ENCODE measurements around the gene GRAMD1A. TPM values are rescaled to one million over a fixed set of nuclear protein-coding genes. Genes with fewer than 3 reads are reported as not detected.

The GRAMD1A gene
- polyA plus RNA-seq, 6 donors from 2014 or later = 10.4 to 29.3 (median 12.3) TPM

DNA sequence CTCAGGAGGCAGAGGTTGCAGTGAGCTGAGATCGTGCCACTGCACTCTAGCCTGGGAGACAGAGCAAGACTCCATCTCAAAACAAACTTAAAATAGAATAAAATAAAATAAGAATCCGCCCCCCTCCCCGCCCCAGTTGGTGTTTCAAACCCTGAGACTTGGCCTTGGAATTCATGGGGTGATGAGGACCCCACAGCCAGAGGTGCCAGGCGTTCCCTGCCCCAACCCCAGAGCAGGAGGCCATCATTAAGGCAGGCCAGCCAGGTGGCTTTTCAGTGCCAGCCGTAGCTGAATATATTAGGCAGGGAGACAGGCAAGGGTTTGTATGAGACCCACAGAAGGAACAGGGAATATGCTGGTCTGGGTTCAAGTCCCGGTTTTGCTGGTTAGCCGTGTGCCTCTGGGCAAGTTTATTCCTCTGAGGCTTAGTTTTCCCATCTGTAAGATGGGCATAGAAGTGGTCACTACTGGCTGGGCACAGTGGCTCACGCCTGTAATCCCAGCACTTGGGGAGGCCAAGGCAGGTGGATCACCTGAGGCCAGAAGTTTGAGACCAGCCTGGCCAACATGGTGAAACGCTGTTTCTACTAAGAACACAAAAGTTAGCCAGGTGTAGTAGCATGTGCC is 53.7 kb downstream of the GRAMD1A start:
- ATAC-seq (ENCODE audit: low read depth in 2 of 2) (no peak), DNase-seq (no peak)
- Mint-ChIP-seq H3K27me3 (peaks cover 0 to 13% (median 0%) of the 10 kb centered on the region in 3 donors), H3K27ac (no peak overlapping the region), H3K4me3 (no peak overlapping the region), H3K4me1 (peaks cover 5 to 7% (median 5%) of the 10 kb centered on the region in 3 donors), H3K9me3 (no peaks in the 10 kb centered on the region), H3K36me3 (no peaks in the 10 kb centered on the region)

DNA sequence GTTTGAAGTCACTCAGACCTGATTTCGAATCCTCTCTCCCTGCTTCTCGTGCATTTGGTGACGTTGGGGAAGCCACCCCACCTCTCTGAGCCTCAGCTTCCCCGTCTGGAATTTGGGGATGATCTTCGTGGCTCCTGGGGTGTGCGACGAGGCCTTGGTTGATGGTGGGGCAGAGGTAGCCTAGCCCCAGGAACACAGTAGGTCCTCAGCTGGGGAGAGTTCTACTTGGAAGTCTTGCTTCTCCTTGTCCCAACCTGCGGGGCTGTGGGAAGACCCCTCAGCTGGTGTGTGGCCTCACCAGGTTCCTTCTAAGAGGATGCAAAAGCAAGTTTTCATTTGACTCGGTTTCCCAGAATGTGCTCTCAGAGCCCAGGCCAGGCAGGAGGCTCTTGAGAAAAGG is 54.5 kb downstream of the GRAMD1A start:
- H3K4me3 Mint-ChIP-seq = no peak overlapping the region
- ATAC-seq (ENCODE audit: low read depth in 2 of 2) = no peak
- no peaks in the 10 kb centered on the region for H3K36me3 Mint-ChIP-seq
- H3K27me3 Mint-ChIP-seq = peaks cover 0 to 11% (median 0%) of the 10 kb centered on the region in 3 donors
- no peak overlapping the region for H3K27ac Mint-ChIP-seq
- DNase-seq = no peak
- H3K4me1 Mint-ChIP-seq = peaks cover 5 to 7% (median 5%) of the 10 kb centered on the region in 3 donors
- H3K9me3 Mint-ChIP-seq = no peaks in the 10 kb centered on the region

DNA sequence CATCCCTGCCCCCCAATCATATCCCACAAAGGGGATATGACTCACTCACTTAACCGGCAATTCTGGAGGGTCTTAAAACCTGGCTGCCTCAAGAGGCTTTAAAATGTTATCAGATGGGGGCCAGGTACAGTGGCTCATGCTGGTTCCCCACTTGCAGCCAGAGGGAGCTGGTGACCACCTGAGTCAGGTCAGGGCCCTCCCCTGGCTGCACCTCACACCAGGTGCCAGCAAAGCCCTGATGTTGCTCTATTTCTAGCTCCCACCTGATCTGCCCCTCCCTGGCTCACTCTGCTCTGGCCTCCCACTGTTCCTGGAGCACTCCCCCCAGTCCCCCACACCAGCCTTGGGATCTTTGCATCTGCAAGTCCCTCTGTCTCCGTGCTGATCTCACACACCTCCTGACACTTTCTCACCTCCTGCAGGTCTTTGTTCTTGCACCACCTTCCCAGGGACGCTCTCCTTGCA is 55.6 kb downstream of the GRAMD1A start:
- H3K27ac Mint-ChIP-seq = peak overlapping the region in 1 of 6 donors; percentile 52
- no peak for DNase-seq
- H3K4me3 Mint-ChIP-seq = no peak overlapping the region
- H3K36me3 Mint-ChIP-seq = no peaks in the 10 kb centered on the region
- H3K27me3 Mint-ChIP-seq = peaks cover 0 to 18% (median 0%) of the 10 kb centered on the region in 3 donors
- peak; percentile 80 to 87 for ATAC-seq (ENCODE audit: low read depth in 2 of 2)
- no peaks in the 10 kb centered on the region for H3K9me3 Mint-ChIP-seq
- peaks cover 5 to 7% (median 5%) of the 10 kb centered on the region in 3 donors for H3K4me1 Mint-ChIP-seq

DNA sequence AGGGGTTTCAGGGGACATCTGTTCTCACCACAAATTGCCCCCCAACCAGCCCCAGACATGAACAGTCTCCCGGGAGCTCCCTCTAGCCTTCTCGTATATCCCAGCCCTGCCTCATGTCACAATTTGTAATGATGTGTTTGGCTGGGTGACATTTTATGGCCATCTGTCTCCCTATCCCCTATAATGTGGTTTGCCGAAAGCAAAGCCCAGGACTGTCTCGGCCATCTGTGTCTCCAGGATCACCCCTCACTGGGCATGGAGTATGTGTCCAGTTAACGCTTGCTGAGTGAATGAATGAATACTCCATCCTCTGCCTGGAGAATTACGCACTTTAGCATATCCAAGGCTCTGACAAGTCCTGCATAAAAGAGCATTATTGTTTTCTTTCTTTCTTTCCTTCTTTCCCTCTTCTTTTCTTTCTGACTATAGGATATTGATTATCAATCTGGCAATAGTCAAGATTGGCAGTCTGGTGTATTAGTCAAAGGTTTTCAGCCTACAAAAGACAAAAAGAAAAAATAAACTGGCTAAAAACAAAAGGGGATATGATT is 56.5 kb downstream of the GRAMD1A start:
- peaks cover 5 to 7% (median 5%) of the 10 kb centered on the region in 3 donors for H3K4me1 Mint-ChIP-seq
- H3K36me3 Mint-ChIP-seq = no peaks in the 10 kb centered on the region
- H3K27me3 Mint-ChIP-seq = peaks cover 0 to 18% (median 0%) of the 10 kb centered on the region in 3 donors
- DNase-seq = no peak
- H3K9me3 Mint-ChIP-seq = no peaks in the 10 kb centered on the region
- no peak overlapping the region for H3K4me3 Mint-ChIP-seq
- ATAC-seq (ENCODE audit: low read depth in 2 of 2) = no peak
- H3K27ac Mint-ChIP-seq = no peak overlapping the region

DNA sequence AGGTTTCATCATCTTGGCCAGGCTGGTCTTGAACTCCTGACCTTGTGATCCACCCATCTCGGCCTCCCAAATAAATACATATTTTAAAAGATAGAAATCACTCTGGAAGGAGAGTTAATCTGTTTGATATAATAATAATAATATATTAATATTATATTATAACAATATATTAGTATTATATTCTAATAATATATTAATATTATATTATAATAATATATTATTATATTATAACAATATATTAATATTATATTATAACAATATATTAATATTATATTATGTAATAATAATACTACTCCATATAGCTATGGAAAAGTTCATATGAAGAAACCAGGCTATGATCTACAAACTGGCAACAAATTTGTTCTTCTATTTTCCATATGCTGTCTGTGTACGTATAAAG is 58.2 kb downstream of the GRAMD1A start:
- Mint-ChIP-seq H3K27me3 (peaks cover 0 to 18% (median 0%) of the 10 kb centered on the region in 3 donors), H3K27ac (no peak overlapping the region), H3K9me3 (no peaks in the 10 kb centered on the region), H3K4me1 (peaks cover 5 to 12% (median 5%) of the 10 kb centered on the region in 3 donors), H3K4me3 (no peak overlapping the region), H3K36me3 (no peaks in the 10 kb centered on the region)
- DNase-seq = no peak
- ATAC-seq (ENCODE audit: low read depth in 2 of 2) = no peak

DNA sequence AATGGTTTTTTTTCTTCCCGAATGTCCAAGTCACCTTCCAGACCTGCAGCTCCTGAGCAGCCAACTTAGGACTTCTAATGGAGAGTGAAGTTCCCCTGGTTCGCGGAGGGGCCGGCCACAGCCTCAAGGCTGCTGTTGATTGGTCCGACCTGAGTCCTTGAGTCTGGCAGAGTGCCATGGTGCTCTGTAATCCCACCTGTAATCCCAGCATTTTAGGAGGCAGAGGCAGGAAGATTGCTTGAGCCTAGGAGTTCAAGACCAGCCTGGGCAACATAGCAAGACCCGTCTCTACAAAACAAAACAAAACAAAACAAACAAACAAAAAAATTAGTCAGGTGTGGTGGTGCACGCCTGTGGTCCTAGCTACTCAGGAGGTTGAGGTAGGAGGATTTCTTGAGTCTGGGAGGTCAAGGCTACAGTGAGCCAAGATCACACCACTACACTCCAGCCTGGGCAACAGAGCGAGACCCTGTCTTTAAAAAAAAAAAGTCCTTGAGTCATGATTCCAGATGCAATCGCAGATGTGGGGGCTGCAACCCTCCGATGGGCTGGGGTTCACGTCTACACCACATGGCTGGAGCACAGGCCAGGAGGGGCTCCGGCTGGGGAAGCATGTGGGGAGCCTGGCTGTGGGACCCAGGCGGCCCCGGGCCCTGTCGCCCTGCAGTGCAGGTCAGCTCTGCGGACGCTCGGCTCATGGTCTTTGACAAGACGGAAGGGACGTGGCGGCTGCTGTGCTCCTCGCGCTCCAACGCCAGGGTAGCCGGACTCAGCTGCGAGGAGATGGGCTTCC is 59.1 kb downstream of the GRAMD1A start:
- ATAC-seq (ENCODE audit: low read depth in 2 of 2) (no peak), DNase-seq (no peak)
- Mint-ChIP-seq H3K4me3 (no peak overlapping the region), H3K27me3 (peaks cover 0 to 14% (median 0%) of the 10 kb centered on the region in 3 donors), H3K36me3 (no peaks in the 10 kb centered on the region), H3K9me3 (no peaks in the 10 kb centered on the region), H3K4me1 (peaks cover 5 to 12% (median 5%) of the 10 kb centered on the region in 3 donors), H3K27ac (peak overlapping the region in 1 of 6 donors; percentile 69)

DNA sequence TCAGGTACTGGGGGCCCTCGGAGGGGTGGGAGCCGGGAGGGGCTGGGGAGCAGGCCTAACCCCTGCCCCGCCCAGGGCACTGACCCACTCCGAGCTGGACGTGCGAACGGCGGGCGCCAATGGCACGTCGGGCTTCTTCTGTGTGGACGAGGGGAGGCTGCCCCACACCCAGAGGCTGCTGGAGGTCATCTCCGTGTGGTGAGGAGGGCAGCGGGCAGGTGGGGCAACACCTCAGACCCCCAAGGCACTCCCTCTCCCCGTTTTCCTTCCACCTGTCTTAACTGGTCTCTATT is 59.6 kb downstream of the GRAMD1A start:
- DNase-seq = no peak
- peaks cover 0 to 14% (median 0%) of the 10 kb centered on the region in 3 donors for H3K27me3 Mint-ChIP-seq
- H3K4me3 Mint-ChIP-seq = no peak overlapping the region
- ATAC-seq (ENCODE audit: low read depth in 2 of 2) = no peak
- no peaks in the 10 kb centered on the region for H3K36me3 Mint-ChIP-seq
- no peaks in the 10 kb centered on the region for H3K9me3 Mint-ChIP-seq
- H3K4me1 Mint-ChIP-seq = peaks cover 5 to 12% (median 5%) of the 10 kb centered on the region in 3 donors
- no peak overlapping the region for H3K27ac Mint-ChIP-seq

DNA sequence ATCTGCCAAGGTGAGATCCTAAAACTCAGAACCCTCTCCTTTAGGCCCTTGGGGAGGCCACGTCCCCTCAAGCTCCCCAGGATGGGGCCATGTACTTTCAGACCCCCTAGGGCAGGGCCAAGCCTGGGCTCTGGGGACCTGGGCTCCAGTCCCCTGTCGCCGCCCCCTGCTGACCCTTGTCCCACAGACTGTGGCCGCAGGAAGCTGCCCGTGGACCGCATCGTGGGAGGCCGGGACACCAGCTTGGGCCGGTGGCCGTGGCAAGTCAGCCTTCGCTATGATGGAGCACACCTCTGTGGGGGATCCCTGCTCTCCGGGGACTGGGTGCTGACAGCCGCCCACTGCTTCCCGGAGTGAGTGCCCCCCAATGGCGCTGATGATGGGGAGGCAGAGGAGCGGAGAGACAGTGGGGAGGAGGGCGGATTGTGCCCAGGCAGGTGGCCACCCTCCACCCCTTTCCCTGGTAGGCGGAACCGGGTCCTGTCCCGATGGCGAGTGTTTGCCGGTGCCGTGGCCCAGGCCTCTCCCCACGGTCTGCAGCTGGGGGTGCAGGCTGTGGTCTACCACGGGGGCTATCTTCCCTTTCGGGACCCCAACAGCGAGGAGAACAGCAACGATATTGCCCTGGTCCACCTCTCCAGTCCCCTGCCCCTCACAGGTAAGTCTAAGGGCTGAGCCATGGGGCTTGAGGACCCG is 60.2 kb downstream of the GRAMD1A start:
- ATAC-seq (ENCODE audit: low read depth in 2 of 2) = no peak
- no peaks in the 10 kb centered on the region for H3K36me3 Mint-ChIP-seq
- no peak overlapping the region for H3K4me3 Mint-ChIP-seq
- peaks cover 5 to 12% (median 5%) of the 10 kb centered on the region in 3 donors for H3K4me1 Mint-ChIP-seq
- no peaks in the 10 kb centered on the region for H3K9me3 Mint-ChIP-seq
- no peak overlapping the region for H3K27ac Mint-ChIP-seq
- peaks cover 0 to 18% (median 0%) of the 10 kb centered on the region in 3 donors for H3K27me3 Mint-ChIP-seq
- DNase-seq = no peak

DNA sequence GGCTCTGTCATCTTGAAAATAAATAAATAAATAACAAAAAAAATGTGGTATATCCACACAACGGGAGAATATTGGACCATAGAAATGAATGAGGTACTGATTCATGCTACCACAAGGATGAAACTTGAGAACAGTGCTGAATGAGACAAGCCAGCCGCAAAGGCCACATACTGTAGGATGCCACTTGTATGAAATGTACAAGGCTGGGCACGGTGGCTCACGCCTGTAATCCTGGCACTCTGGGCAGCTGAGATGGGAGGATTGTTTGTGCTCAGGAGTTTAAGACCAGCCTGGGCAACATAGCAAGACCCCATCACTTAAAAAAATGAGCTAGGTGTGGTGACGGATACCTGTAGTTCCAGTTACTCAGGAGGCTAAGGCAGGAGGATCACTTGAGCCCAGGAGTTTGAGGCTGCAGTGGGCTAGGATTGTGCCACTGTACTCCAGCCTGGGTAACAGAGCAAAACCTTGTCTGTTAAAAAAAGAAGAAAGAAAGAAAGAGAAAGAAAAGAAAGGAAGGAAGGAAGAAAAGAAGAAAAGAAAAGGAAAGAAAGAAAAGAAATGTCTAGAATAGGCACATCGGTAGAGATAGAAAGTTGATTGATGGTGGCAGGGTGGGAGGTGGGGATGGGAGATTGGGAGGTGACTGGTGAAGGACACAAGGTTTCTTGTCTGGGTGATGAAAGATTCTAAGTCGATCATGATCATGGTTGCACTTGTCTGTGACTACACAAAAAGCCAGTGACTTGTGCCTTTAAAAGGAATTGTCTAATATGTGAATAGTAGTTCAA is 61.7 kb downstream of the GRAMD1A start:
- H3K4me3 Mint-ChIP-seq = no peak overlapping the region
- peaks cover 0 to 7% (median 4%) of the 10 kb centered on the region in 3 donors for H3K4me1 Mint-ChIP-seq
- DNase-seq (no peak), ATAC-seq (ENCODE audit: low read depth in 2 of 2) (no peak)
- H3K9me3 Mint-ChIP-seq = peaks cover 0 to 2% (median 0%) of the 10 kb centered on the region in 7 donors
- H3K27me3 Mint-ChIP-seq = peaks cover 0 to 12% (median 0%) of the 10 kb centered on the region in 3 donors
- no peaks in the 10 kb centered on the region for H3K36me3 Mint-ChIP-seq
- no peak overlapping the region for H3K27ac Mint-ChIP-seq

DNA sequence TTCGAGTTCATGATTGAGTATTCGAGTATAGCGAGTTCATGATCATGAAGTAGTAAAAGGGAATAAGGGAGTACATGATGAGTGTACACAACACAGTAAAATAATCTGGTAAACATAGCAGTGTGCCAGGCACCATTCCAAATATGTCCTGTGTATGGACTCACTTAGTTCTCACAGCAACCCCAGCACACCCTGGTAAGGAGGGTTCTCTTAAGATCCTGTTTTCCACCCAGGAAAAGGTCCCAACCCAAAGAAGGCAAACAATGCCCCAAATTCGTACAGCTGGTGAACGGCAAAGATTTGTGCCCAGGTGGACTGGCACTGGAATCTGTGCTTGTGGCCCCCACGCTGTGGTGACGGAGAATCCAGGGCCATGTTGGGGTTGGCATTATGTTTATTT is 62.8 kb downstream of the GRAMD1A start:
- Mint-ChIP-seq H3K27me3 (peaks cover 0 to 12% (median 0%) of the 10 kb centered on the region in 3 donors), H3K27ac (no peak overlapping the region), H3K4me1 (peaks cover 0 to 16% (median 12%) of the 10 kb centered on the region in 3 donors), H3K36me3 (no peaks in the 10 kb centered on the region), H3K4me3 (no peak overlapping the region), H3K9me3 (peaks cover 0 to 3% (median 0%) of the 10 kb centered on the region in 7 donors)
- ATAC-seq (ENCODE audit: low read depth in 2 of 2) = no peak
- DNase-seq = no peak

DNA sequence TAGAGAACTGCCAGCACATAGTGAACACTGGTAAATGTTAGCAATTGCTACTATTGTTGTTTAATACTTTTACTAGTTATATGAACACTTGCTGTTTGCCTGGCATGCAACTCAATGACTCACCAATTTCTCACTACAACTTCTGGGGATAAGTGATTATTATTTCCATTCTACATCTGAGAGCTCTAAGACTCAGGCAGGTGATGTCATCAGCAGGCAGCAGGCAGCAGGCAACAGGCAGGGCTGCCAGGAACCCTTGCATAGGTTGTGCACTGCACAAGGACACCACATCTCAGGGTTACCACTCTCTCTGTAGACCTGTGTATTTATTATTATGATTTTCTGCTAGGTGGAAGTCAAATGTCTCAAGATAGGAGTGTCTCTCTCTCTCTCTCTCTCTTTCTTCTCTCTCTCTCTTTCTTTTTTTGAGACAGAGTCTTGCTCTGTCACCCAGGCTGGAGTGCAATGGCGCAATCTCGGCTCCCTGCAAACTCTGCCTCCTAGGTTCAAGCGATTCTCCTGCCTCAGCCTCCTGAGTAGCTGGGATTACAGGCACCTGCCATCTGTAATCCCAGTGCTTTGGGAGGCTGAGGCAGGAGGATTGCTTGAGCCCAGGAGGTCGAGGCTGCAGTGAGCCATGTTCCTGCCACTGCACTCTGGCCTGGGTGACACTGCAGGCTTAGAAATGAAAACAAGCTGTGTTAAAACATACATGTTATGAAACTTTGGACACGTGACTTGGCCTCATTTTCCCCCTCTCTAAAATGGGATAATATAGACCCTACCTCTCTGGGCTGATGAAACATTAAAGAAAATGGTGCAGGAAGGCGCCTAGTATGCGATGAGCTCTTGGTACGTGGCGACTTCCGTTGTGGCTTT is 64.1 kb downstream of the GRAMD1A start:
- DNase-seq (no peak), ATAC-seq (ENCODE audit: low read depth in 2 of 2) (no peak)
- Mint-ChIP-seq H3K27ac (no peak overlapping the region), H3K4me3 (no peak overlapping the region), H3K36me3 (no peaks in the 10 kb centered on the region), H3K27me3 (peaks cover 0 to 12% (median 0%) of the 10 kb centered on the region in 3 donors), H3K4me1 (peaks cover 5 to 26% (median 13%) of the 10 kb centered on the region in 3 donors), H3K9me3 (peaks cover 0 to 3% (median 0%) of the 10 kb centered on the region in 7 donors)

DNA sequence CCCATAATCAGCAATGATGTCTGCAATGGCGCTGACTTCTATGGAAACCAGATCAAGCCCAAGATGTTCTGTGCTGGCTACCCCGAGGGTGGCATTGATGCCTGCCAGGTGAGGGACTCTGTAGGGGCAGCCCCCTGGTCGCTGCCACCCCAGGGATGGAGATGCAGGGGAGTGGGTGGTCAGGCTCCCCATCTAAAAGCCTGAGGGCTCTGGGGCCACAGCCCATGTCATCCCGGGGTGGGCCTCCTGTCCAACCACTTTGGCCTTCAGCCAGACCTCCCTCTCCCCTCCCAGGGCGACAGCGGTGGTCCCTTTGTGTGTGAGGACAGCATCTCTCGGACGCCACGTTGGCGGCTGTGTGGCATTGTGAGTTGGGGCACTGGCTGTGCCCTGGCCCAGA is 65.5 kb downstream of the GRAMD1A start:
- no peaks in the 10 kb centered on the region for H3K36me3 Mint-ChIP-seq
- peak overlapping the region in 1 of 6 donors; percentile 57 for H3K27ac Mint-ChIP-seq
- peak overlapping the region in 1 of 8 donors; percentile 5 for H3K4me3 Mint-ChIP-seq
- DNase-seq (no peak), ATAC-seq (ENCODE audit: low read depth in 2 of 2) (no peak)
- H3K4me1 Mint-ChIP-seq = peaks cover 11 to 35% (median 19%) of the 10 kb centered on the region in 3 donors
- H3K27me3 Mint-ChIP-seq = peaks cover 0 to 5% (median 0%) of the 10 kb centered on the region in 3 donors
- peaks cover 0 to 6% (median under 1%) of the 10 kb centered on the region in 7 donors for H3K9me3 Mint-ChIP-seq
